GM23338 (cell line): ENCODE results near the gene FBXL14. TPM values are rescaled to one million over a fixed set of nuclear protein-coding genes. Genes with fewer than 3 reads are reported as not detected.

Source experiments
- ATAC-seq: fragments of 200-7000 bp; cut with Tn5 transposase; 3 replicates; pipeline ENCODE4 v1.9.1; 2020
- DNase-seq: peaks from one replicate; pipeline ENCODE4 v3.0.0-alpha.2; 2015; ENCODE audit warnings: low spot score
- H2AFZ ChIP-seq: fragments of 200-600 bp; sonication (generic); 2 replicates; pipeline ENCODE4 v1.8.0; 2016; ENCODE audit warnings: antibody characterized with exemption, mild to moderate bottlenecking, moderate library complexity
- H3F3A ChIP-seq: fragments of 200-600 bp; sonication (generic); replicated peaks from 2 replicates; pipeline ENCODE4 v1.8.0; 2017; ENCODE audit warnings: antibody characterized with exemption, mixed run types, low read depth
- H3K27ac ChIP-seq: fragments of 200-600 bp; sonication (generic); 2 replicates; pipeline ENCODE4 v1.6.1; 2016; ENCODE audit warnings: low read depth
- H3K27me3 ChIP-seq: fragments of 200-600 bp; sonication (generic); 2 replicates; pipeline ENCODE4 v1.8.0; 2016; ENCODE audit warnings: mild to moderate bottlenecking, mixed run types, moderate library complexity; ENCODE audit not compliant: insufficient read depth
- H3K36me3 ChIP-seq: fragments of 200-600 bp; sonication (generic); 2 replicates; pipeline ENCODE4 v1.8.0; 2016; ENCODE audit warnings: mild to moderate bottlenecking; ENCODE audit not compliant: insufficient read depth
- H3K4me1 ChIP-seq: fragments of 200-600 bp; sonication (generic); 2 replicates; pipeline ENCODE4 v1.8.0; 2016; ENCODE audit warnings: mild to moderate bottlenecking, moderate library complexity; ENCODE audit not compliant: insufficient read depth
- H3K4me2 ChIP-seq: fragments of 200-600 bp; sonication (generic); 2 replicates; pipeline ENCODE4 v1.7.1; 2017; ENCODE audit warnings: mixed run types
- H3K4me3 ChIP-seq: fragments of 200-600 bp; sonication (generic); 2 replicates; pipeline ENCODE4 v1.6.1; 2016; ENCODE audit warnings: mixed run types
- H3K79me2 ChIP-seq: fragments of 200-600 bp; sonication (generic); replicated peaks from 2 replicates; pipeline ENCODE4 v1.8.0; 2017; ENCODE audit warnings: mild to moderate bottlenecking; ENCODE audit not compliant: insufficient read depth
- H3K9me2 ChIP-seq: fragments of 200-600 bp; sonication (generic); 2 replicates; pipeline ENCODE4 v1.8.0; 2017; ENCODE audit not compliant: insufficient read depth
- H4K20me1 ChIP-seq: fragments of 200-600 bp; sonication (generic); replicated peaks from 2 replicates; pipeline ENCODE4 v1.8.0; 2017; ENCODE audit warnings: mild to moderate bottlenecking; ENCODE audit not compliant: insufficient read depth
- H3K27ac Mint-ChIP-seq: 2 replicates; pipeline ENCODE4 v1.8.0; 2020; ENCODE audit warnings: inconsistent platforms, mild to moderate bottlenecking, moderate library complexity, mixed read lengths
- H3K27me3 Mint-ChIP-seq: 3 replicates; pipeline ENCODE4 v1.8.0; 2022; ENCODE audit warnings: low read depth, mild to moderate bottlenecking, moderate library complexity, mixed read lengths, inconsistent platforms; ENCODE audit not compliant: insufficient read depth, poor library complexity
- H3K36me3 Mint-ChIP-seq: 3 replicates; pipeline ENCODE4 v1.8.0; 2021; ENCODE audit warnings: low read depth, mild to moderate bottlenecking, inconsistent platforms, moderate library complexity, mixed read lengths
- H3K4me1 Mint-ChIP-seq: 3 replicates; pipeline ENCODE4 v1.8.0; 2020; ENCODE audit warnings: mild to moderate bottlenecking, inconsistent platforms, mixed read lengths
- H3K4me3 Mint-ChIP-seq: 3 replicates; pipeline ENCODE4 v1.8.0; 2021; ENCODE audit warnings: moderate library complexity, mild to moderate bottlenecking, inconsistent platforms, mixed read lengths
- H3K9me3 Mint-ChIP-seq: 3 replicates; pipeline ENCODE4 v1.8.0; 2020; ENCODE audit warnings: moderate library complexity, mild to moderate bottlenecking, inconsistent platforms, mixed read lengths
- CREB1 ChIP-seq: fragments of 250-450 bp; sonication (Bioruptor Pico); IDR thresholded peaks from 2 replicates; pipeline ENCODE4 v1.5.0; 2020; ENCODE audit warnings: low read depth, mild to moderate bottlenecking, moderate library complexity
- CTCF ChIP-seq, 2 experiments: fragments of 200-600 bp in 1 of 2; sonication (generic) in 1 of 2; conservative IDR thresholded peaks; 2 replicates each; pipeline versions ENCODE4 v1.5.1 to v1.6.1; 2016 to 2017; ENCODE audit warnings: antibody characterized with exemption in 2 of 2, low read depth in 2 of 2, mild to moderate bottlenecking in 2 of 2, moderate library complexity in 1 of 2
- ETS1 ChIP-seq: IDR thresholded peaks from 2 replicates; pipeline ENCODE4 v1.6.1; 2016; ENCODE audit warnings: antibody characterized with exemption
- EZH2 ChIP-seq: fragments of 200-600 bp; sonication (generic); IDR thresholded peaks from one replicate; pipeline ENCODE4 v1.8.0; 2017; ENCODE audit warnings: antibody characterized with exemption, mild to moderate bottlenecking, low read depth; ENCODE audit not compliant: unreplicated experiment
- EZH2phosphoT487 ChIP-seq: fragments of 200-600 bp; sonication (generic); IDR thresholded peaks from one replicate; pipeline ENCODE4 v1.8.1; 2018; ENCODE audit warnings: antibody characterized with exemption; ENCODE audit not compliant: unreplicated experiment
- NANOG ChIP-seq: IDR thresholded peaks from 2 replicates; pipeline ENCODE4 v1.6.1; 2016; ENCODE audit warnings: antibody characterized with exemption, borderline replicate concordance
- POLR2AphosphoS5 ChIP-seq: IDR thresholded peaks from 2 replicates; pipeline ENCODE4 v1.6.1; 2016; ENCODE audit warnings: antibody characterized with exemption, low read depth
- REST ChIP-seq: IDR thresholded peaks from one replicate; pipeline ENCODE4 v1.6.1; 2018; ENCODE audit warnings: antibody characterized with exemption; ENCODE audit not compliant: unreplicated experiment
- ZNF331 ChIP-seq: fragments of 250-450 bp; sonication (Bioruptor Pico); IDR thresholded peaks from 2 replicates; pipeline ENCODE4 v1.5.0; 2020; ENCODE audit warnings: low read depth, mild to moderate bottlenecking, moderate library complexity
- polyA plus RNA-seq: library from polyadenylated mRNA; unstranded; fragments of >200 nt; fragmentation: Nextera tagmentation; extraction: Ambion mirVana; gene quantifications from 2 replicates; pipeline ENCODE4 v1.2.1, GENCODE V29; 2016
- total RNA-seq: library from RNA; depleted of rRNA; stranded (reverse); fragments of >200 nt; shearing (Covaris generic); gene quantifications from 2 replicates; pipeline ENCODE4 v1.2.3, GENCODE V29; 2014
- TF ChIP-seq, protein P1 (sequence below): fragments of 250-450 bp; sonication (Bioruptor Pico); IDR thresholded peaks from 2 replicates; pipeline ENCODE4 v1.5.0; 2020; ENCODE audit warnings: mild to moderate bottlenecking, moderate library complexity

Gene FBXL14
- total and polyA plus RNA-seq, 2 experiments from 2014 or later: 0.74 to 9.4 TPM

- no peak overlapping the region for H3K27ac Mint-ChIP-seq
- DNase-seq (no peak), ATAC-seq (no peak)
- H2AFZ ChIP-seq: no peak overlapping the region
- TF ChIP-seq, protein P1, sequence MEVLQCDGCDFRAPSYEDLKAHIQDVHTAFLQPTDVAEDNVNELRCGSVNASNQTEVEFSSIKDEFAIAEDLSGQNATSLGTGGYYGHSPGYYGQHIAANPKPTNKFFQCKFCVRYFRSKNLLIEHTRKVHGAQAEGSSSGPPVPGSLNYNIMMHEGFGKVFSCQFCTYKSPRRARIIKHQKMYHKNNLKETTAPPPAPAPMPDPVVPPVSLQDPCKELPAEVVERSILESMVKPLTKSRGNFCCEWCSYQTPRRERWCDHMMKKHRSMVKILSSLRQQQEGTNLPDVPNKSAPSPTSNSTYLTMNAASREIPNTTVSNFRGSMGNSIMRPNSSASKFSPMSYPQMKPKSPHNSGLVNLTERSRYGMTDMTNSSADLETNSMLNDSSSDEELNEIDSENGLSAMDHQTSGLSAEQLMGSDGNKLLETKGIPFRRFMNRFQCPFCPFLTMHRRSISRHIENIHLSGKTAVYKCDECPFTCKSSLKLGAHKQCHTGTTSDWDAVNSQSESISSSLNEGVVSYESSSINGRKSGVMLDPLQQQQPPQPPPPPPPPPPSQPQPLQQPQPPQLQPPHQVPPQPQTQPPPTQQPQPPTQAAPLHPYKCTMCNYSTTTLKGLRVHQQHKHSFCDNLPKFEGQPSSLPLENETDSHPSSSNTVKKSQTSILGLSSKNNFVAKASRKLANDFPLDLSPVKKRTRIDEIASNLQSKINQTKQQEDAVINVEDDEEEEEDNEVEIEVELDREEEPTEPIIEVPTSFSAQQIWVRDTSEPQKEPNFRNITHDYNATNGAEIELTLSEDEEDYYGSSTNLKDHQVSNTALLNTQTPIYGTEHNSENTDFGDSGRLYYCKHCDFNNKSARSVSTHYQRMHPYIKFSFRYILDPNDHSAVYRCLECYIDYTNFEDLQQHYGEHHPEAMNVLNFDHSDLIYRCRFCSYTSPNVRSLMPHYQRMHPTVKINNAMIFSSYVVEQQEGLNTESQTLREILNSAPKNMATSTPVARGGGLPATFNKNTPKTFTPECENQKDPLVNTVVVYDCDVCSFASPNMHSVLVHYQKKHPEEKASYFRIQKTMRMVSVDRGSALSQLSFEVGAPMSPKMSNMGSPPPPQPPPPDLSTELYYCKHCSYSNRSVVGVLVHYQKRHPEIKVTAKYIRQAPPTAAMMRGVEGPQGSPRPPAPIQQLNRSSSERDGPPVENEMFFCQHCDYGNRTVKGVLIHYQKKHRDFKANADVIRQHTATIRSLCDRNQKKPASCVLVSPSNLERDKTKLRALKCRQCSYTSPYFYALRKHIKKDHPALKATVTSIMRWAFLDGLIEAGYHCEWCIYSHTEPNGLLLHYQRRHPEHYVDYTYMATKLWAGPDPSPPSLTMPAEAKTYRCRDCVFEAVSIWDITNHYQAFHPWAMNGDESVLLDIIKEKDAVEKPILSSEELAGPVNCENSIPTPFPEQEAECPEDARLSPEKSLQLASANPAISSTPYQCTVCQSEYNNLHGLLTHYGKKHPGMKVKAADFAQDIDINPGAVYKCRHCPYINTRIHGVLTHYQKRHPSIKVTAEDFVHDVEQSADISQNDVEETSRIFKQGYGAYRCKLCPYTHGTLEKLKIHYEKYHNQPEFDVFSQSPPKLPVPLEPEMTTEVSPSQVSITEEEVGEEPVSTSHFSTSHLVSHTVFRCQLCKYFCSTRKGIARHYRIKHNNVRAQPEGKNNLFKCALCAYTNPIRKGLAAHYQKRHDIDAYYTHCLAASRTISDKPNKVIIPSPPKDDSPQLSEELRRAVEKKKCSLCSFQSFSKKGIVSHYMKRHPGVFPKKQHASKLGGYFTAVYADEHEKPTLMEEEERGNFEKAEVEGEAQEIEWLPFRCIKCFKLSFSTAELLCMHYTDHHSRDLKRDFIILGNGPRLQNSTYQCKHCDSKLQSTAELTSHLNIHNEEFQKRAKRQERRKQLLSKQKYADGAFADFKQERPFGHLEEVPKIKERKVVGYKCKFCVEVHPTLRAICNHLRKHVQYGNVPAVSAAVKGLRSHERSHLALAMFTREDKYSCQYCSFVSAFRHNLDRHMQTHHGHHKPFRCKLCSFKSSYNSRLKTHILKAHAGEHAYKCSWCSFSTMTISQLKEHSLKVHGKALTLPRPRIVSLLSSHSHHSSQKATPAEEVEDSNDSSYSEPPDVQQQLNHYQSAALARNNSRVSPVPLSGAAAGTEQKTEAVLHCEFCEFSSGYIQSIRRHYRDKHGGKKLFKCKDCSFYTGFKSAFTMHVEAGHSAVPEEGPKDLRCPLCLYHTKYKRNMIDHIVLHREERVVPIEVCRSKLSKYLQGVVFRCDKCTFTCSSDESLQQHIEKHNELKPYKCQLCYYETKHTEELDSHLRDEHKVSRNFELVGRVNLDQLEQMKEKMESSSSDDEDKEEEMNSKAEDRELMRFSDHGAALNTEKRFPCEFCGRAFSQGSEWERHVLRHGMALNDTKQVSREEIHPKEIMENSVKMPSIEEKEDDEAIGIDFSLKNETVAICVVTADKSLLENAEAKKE: no peak
- TF ChIP-seq EZH2: no peak
- TF ChIP-seq CTCF (conservative IDR thresholded peaks at IDR 0.05; ENCODE audit: low read depth in 2 of 2): no peak
- no peak for TF ChIP-seq NANOG
- TF ChIP-seq REST: no peak
- no peak for TF ChIP-seq ETS1
- no peak for TF ChIP-seq CREB1 (CRISPR knock-in tag)
- no peak for TF ChIP-seq EZH2phosphoT487
- no peak for TF ChIP-seq ZNF331 (CRISPR knock-in tag)
- no peak for TF ChIP-seq POLR2AphosphoS5
- no peak overlapping the region for H3K4me3 ChIP-seq
- no peak overlapping the region for H3K27ac ChIP-seq
- H3F3A ChIP-seq: 0 out of 2 replicates have a peak, but pooled peaks cover 7% of the 10 kb centered on the region
- no peaks in the 10 kb centered on the region for H3K9me3 Mint-ChIP-seq
- peaks cover 76% of the 10 kb centered on the region for H3K27me3 ChIP-seq
- no peaks in the 10 kb centered on the region for H4K20me1 ChIP-seq
- no peaks in the 10 kb centered on the region for H3K79me2 ChIP-seq
- H3K4me2 ChIP-seq: no peak overlapping the region
- H3K4me1 Mint-ChIP-seq: peaks cover 16% of the 10 kb centered on the region
- no peaks in the 10 kb centered on the region; the same call in 2 of the 3 replicates for H3K36me3 Mint-ChIP-seq
- H3K4me1 ChIP-seq: peaks cover 13% of the 10 kb centered on the region
- no peaks in the 10 kb centered on the region for H3K36me3 ChIP-seq
- H3K27me3 Mint-ChIP-seq: peaks cover 54% of the 10 kb centered on the region
- H3K4me3 Mint-ChIP-seq: no peak overlapping the region
- no peaks in the 10 kb centered on the region for H3K9me2 ChIP-seq
Measured at GRCh38 chr12:1533205-1533601, 61.2 kb downstream of the FBXL14 start.
